T-helper 2 cell treated with Interferon-gamma antibody and Interleukin-4, amounts not matched to agents 5 μg/mL and 100 μg/mL, for 36 hours (primary cell): Measurements from ENCODE around the gene PCYT1A.
A peak's percentile ranks its signal among the peaks of the same experiment; 100 is the strongest.
"Not testable (repeated sequence)": the region's sequence is repeated elsewhere in the genome, so short reads cannot be mapped to it uniquely, and the experiment has no call there.

Source experiments
- DNase-seq: peaks from one replicate; pipeline ENCODE4 v3.0.0; 2021; ENCODE audit warnings: low spot score
- H3K27ac Mint-ChIP-seq: one replicate; pipeline ENCODE4 v1.8.0; 2021; ENCODE audit warnings: mild to moderate bottlenecking, mixed read lengths
- H3K27me3 Mint-ChIP-seq: one replicate; pipeline ENCODE4 v1.8.0; 2021; ENCODE audit warnings: low read depth, mixed read lengths
- H3K36me3 Mint-ChIP-seq: one replicate; pipeline ENCODE4 v1.8.0; 2021; ENCODE audit warnings: low read depth, mixed read lengths
- H3K4me1 Mint-ChIP-seq: one replicate; pipeline ENCODE4 v1.8.0; 2021; ENCODE audit warnings: low read depth, mixed read lengths
- H3K4me3 Mint-ChIP-seq: one replicate; pipeline ENCODE4 v1.8.0; 2022; ENCODE audit warnings: mild to moderate bottlenecking, moderate library complexity, mixed read lengths
- H3K9me3 Mint-ChIP-seq: one replicate; pipeline ENCODE4 v1.8.0; 2021; ENCODE audit warnings: mixed read lengths

Gene PCYT1A

DNA sequence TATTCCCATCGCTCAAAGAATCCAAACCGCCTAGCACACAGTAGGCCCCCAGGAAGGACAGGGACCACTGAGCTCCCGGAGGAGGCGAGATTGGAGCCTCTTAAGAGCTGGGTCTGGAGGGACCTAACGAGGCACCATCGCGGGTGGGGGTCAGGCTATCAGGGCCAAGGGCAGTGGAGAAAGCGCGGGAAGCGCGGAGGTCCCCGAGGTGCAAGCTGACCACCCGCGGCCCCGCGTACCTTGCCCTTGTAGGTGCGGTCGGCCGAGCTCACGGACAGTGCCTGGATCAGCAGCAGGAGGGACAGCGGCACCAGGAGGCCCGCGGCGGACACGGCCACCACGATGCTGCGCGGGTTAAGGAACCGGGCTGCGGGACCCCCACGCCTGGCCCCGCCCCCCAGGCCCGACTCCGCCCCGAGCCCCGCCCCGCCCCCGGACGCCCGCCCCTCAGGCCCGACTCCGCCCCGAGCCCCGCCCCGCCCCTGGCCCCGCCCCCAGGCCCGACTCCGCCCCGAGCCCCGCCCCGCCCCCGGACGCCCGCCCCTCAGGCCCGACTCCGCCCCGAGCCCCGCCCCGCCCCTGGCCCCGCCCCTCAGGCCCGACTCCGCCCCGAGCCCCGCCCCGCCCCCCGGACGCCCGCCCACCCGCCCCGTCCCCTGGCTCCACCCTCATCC is 80.2 kb downstream of the PCYT1A start:
- Mint-ChIP-seq H3K27ac (no peak overlapping the region), H3K27me3 (peaks cover 21% of the 10 kb centered on the region), H3K4me3 (peak overlapping the region; percentile 83), H3K4me1 (peaks cover 11% of the 10 kb centered on the region), H3K36me3 (no peaks in the 10 kb centered on the region), H3K9me3 (no peaks in the 10 kb centered on the region)
- DNase-seq, result no peak

DNA sequence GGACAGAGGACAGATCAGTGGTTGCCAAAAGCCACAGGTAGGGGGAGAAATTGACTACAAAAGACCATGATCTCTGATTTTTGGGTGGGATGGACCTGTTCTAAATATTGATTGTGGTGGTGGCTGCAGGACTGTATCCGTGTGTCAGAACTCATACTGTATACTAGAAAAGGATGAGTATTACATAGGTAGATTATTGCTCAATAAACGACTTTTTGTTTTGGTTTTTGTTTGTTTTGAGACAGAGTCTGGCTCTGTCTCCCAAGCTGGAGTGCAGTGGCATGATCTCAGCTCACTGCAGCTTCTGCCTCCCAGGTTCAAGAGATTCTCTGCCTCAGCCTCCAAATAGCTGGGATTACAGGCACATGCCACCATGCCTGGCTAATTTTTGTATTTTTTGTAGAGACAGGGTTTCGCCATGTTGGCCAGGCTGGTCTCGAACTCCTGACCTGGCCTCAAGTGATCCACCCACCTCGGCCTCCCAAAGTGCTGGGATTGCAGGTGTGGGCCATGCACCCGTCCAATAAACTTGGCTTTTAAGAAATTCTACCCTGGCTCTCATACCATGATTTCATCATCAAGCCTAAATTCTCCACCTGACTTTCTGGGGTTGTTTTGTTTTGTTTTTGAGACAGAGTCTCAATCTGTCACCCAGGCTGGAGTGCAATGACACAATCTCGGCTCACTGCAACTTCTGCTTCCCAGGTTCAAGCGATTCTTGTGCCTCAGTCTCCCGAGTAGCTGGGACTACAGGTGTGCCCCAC is 81.9 kb downstream of the PCYT1A start:
- H3K9me3 Mint-ChIP-seq, DNase-seq, H3K27ac Mint-ChIP-seq, H3K36me3 Mint-ChIP-seq, H3K4me3 Mint-ChIP-seq: not testable (repeated sequence)
- Mint-ChIP-seq H3K27me3 (peaks cover 21% of the 10 kb centered on the region), H3K4me1 (peaks cover 11% of the 10 kb centered on the region)

DNA sequence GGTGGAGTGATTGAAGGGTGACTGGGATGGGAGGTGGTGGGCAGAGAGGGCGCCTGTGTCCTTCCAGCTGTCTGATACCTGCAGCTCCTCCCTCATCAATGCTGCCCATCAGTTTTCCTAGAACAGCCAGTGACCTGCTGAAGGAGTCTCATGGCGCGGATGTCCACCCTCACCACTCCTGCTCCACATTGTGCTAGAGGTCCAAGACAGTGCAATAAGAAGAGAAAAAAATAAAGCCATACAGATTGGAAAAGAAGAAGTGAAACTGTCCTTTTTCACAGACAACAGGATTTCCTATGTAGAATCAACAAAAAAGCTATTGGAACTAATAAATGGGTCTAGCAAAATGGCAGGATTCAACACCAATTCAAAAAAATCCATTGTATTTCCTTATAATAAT is 83.7 kb downstream of the PCYT1A start:
- Mint-ChIP-seq H3K9me3 (no peaks in the 10 kb centered on the region), H3K4me3 (no peak overlapping the region), H3K27me3 (peaks cover 19% of the 10 kb centered on the region), H3K4me1 (peaks cover 11% of the 10 kb centered on the region), H3K36me3 (no peaks in the 10 kb centered on the region), H3K27ac (no peak overlapping the region)
- no peak for DNase-seq

DNA sequence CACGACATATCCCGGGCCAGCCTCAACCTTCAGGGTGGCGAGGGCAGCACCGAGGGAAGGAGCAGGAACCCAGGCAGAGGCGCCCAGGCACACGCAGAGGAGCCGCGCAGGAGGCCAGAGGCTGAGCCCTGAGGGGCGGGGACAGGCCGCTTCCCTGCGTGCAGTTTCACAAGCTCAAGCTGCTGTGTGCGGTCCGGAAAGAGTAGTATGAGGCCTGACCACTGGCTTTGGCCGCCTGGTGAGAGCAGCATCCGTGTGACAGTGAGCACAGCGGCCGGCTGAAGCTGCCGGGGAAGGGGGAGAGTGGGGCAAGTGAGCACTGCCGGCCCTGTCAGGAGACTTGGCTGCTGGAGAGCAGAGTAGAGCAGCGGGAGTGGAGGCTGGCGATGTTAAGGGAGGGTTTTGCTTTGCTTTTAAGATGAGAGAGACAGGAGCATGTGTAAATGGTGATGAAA is 85.0 kb downstream of the PCYT1A start:
- Mint-ChIP-seq H3K4me1 (peaks cover 7% of the 10 kb centered on the region), H3K4me3 (no peak overlapping the region), H3K27me3 (peaks cover 16% of the 10 kb centered on the region), H3K27ac (no peak overlapping the region), H3K36me3 (no peaks in the 10 kb centered on the region), H3K9me3 (no peaks in the 10 kb centered on the region)
- no peak for DNase-seq

DNA sequence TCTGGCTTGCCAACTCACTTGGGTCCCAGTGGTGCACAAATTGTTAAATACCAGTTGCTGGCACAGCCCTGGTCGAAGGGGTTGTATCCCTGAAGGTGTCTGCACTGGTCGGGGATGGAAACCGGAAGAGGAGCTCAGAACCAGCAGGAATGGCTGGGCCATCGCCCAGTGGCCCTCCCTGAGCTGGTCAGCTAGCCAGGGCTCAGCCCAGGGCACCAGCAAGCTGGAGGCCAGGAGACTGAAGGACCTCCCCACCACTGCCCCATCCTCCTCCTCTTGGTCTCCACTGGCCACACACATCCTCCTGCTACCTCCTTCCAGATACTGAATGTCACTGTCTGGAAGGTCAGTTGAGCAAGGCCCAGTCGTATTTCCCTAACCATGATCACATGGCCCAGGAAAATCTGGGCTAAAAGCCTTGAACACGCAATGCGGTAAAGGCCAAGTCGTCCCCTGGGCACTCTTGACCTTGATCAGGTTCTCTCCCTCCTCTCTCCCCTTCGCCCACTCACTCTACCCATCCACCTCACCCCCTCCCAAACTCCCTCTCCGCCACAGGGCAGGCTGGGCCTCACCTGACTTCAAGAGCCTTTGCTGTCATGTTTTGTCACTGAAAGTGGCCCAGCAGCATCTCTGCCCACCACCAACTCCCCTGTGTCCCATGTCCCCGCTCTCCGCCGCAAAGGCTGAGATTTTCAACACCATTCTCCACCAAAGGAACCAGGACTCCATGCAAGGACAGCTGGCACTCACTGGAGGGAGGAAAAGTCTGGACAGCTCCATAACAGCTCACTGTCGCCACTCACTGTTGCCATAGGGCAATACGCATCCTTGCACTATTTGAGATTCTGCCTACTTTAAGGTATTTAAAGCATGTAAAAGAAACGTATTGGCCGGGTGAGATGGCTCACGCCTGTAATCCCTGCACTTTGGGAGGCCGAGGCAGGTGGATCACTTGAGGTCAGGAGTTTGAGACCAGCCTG is 88.5 kb downstream of the PCYT1A start:
- Mint-ChIP-seq H3K4me1 (peaks cover 3% of the 10 kb centered on the region), H3K27me3 (peaks cover 3% of the 10 kb centered on the region), H3K4me3 (no peak overlapping the region), H3K27ac (no peak overlapping the region), H3K36me3 (no peaks in the 10 kb centered on the region), H3K9me3 (no peaks in the 10 kb centered on the region)
- DNase-seq, result no peak

DNA sequence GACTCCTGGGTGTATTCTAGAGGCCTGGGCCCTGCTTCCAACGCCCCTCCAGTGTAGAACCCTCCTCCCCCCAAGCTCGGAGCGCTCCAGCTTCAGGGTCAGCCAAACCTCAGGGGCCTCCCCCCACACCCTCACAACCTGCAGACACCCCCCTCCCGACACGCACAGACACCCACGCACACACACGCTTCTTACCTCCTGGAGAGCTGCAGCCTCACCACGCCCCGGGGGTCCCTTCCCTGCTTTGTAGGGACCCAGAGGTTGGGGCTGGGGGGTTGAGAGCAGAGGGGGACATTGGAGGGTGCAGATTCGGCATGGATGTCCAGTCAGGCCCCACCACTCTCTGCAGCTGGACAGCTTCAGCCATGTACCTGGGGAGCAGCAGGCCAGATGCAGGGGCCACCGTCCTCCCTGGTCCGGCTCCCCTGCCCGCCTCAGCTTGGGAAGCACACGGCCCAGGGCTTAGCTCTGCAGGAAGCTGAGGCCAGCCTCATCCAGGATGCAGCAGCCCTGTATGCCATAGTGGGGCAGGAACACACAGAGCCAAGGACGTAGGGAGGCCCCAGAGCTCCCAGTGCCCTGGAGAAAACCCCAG is 89.3 kb downstream of the PCYT1A start:
- no peak for DNase-seq
- peaks cover 3% of the 10 kb centered on the region for H3K27me3 Mint-ChIP-seq
- no peaks in the 10 kb centered on the region for H3K9me3 Mint-ChIP-seq
- H3K4me3 Mint-ChIP-seq, result no peak overlapping the region
- H3K36me3 Mint-ChIP-seq, result no peaks in the 10 kb centered on the region
- H3K27ac Mint-ChIP-seq, result no peak overlapping the region
- H3K4me1 Mint-ChIP-seq, result peaks cover 7% of the 10 kb centered on the region

DNA sequence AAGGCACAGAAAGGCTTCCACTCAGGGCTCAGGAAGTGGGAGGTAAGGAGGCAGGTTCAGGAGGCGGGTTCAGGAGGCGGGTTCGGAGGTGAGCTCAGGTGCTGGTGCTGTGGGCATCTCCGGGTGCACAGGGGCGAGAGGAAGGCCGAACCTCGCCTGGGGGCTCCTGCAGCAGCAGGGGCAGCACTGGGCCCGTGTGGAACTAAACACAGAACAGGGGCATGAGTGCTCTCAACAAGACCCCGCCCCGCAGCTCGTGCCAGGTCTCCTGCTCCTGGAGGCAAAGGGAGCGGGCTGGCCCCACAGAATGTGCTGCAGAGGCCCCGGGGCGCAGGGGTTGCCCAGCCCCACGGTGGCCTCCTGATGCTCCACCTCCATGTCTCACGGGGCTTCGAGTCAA is 90.0 kb downstream of the PCYT1A start:
- H3K36me3 Mint-ChIP-seq, result no peaks in the 10 kb centered on the region
- no peak overlapping the region for H3K4me3 Mint-ChIP-seq
- no peaks in the 10 kb centered on the region for H3K9me3 Mint-ChIP-seq
- H3K27me3 Mint-ChIP-seq, result peaks cover under 1% of the 10 kb centered on the region
- no peak overlapping the region for H3K27ac Mint-ChIP-seq
- no peak for DNase-seq
- H3K4me1 Mint-ChIP-seq, result peaks cover 13% of the 10 kb centered on the region

DNA sequence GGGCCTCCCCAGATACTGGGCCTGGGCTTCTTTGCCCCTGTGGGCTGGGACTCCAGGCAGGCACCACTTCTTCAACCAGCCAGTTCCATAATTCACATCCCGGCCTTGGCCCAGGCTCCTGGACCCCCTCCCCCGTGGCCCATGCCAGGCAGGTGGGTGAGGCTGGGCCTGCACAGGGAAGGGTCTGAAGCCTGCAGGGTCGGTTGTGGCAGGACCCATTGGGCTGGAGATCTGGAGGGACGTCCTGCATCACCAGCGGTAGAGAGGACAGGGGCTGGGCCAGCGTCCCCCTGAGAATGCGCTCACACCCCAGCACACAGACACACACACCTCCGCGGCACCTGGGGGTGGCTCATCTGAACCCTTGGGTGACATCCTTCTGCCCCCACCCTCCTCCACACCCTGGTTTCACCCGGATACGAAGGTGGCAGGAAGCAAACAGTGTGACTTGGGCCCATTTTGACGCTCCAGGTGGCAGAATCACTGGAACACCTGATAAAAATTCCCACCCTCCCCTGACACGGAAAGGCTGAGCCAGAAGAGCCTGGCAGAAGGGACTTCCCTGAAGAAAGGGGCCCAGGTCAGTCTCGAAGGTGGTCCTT is 91.8 kb downstream of the PCYT1A start:
- Mint-ChIP-seq H3K9me3 (no peaks in the 10 kb centered on the region), H3K27ac (no peak overlapping the region), H3K27me3 (no peaks in the 10 kb centered on the region), H3K36me3 (no peaks in the 10 kb centered on the region), H3K4me3 (no peak overlapping the region), H3K4me1 (peaks cover 20% of the 10 kb centered on the region)
- no peak for DNase-seq

DNA sequence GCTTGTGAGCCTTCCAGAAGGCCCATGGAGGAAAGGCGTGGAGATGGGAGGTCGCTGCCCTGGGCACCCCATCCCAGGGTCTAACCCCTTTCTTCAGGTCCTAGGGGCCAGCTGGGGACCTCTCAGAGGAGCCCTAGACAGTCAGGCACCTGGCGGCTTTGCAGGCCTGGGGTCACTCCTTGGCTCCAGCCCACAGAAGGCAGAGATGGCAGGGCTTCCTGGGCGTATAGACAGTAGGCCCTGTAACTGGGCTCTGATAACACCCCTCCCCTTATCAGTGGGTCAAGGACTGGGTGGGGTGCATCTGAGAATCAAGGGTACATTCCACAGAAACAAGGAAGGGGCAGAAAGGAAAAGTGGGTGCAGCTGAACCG is 93.0 kb downstream of the PCYT1A start:
- DNase-seq, result no peak
- H3K4me3 Mint-ChIP-seq, result no peak overlapping the region
- H3K27me3 Mint-ChIP-seq, result no peaks in the 10 kb centered on the region
- no peaks in the 10 kb centered on the region for H3K9me3 Mint-ChIP-seq
- H3K4me1 Mint-ChIP-seq, result peaks cover 25% of the 10 kb centered on the region
- H3K36me3 Mint-ChIP-seq, result no peaks in the 10 kb centered on the region
- peak overlapping the region; percentile 63 for H3K27ac Mint-ChIP-seq

DNA sequence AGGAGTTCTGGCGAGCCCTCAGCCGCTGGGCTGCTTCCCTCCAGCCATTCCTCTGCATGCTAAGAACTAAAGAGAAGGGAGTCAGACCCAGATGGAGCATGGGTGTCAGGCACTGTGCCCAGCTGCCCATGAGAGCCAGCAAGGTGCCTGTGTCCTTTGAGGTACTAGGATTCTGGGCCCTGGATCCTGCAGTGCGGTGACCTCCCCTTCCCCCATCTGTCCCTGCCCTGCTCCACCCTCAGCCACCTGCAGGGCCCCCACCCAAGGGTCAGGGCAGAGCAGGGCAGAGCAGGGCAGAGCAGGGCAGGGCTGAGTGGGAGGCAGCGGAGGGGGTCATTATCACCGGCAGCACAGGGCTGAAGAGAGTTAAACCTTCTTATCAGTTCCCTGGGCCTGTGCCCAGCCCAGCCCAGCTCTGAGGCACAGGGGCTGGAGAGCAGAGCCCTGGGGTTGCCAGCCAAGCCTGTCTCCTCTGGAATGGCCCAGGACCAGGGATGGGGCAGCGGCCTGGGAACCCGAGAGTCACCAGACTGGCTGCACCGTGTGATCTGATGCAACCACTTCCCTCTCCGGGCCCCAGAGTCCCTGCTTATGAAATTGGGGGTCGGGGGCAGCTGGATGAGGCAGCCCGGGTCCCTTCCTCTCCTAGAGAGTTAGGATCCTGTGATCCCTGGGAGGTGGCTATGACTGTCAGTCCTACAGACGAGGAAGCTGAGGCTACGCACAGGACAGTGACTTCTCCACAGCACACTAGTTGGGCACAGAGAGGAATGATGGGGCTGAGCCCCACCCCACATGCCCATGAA is 93.6 kb downstream of the PCYT1A start:
- Mint-ChIP-seq H3K36me3 (no peaks in the 10 kb centered on the region), H3K27ac (peak overlapping the region; percentile 94), H3K4me3 (no peak overlapping the region), H3K9me3 (no peaks in the 10 kb centered on the region), H3K27me3 (no peaks in the 10 kb centered on the region), H3K4me1 (peaks cover 28% of the 10 kb centered on the region)
- DNase-seq, result no peak

DNA sequence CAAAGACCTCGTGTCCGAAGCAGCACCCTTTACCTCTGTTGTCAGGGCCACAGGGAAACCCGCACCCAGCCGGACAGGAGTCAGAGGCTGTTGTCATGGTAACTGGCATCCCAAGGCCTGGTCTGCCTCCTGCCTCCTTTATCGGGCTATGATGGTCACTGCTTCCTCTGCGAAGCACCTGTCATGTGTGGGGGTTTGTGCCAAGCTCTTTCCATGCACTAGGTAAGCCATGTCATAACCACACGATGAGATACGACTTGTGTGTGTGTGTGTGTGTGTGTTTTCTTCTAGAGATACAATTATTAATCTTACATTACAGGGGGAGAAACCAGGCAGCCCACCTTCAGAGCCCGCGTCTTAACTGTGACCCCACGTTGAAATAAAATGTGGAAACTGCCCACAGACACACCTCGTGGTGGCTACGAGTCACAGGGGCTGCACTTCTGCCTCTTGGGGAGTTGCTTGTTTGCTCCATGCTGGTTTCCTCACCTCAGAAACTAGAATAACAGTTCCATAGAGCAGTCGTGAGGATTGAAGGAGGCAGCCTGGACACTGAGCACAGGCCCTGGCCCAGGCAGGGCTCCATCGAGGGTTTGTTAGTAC is 94.3 kb downstream of the PCYT1A start:
- no peaks in the 10 kb centered on the region for H3K9me3 Mint-ChIP-seq
- H3K36me3 Mint-ChIP-seq, result no peaks in the 10 kb centered on the region
- no peaks in the 10 kb centered on the region for H3K27me3 Mint-ChIP-seq
- H3K27ac Mint-ChIP-seq, result peak overlapping the region; percentile 94
- DNase-seq, result no peak
- H3K4me3 Mint-ChIP-seq, result peak overlapping the region; percentile 29
- H3K4me1 Mint-ChIP-seq, result peaks cover 28% of the 10 kb centered on the region

DNA sequence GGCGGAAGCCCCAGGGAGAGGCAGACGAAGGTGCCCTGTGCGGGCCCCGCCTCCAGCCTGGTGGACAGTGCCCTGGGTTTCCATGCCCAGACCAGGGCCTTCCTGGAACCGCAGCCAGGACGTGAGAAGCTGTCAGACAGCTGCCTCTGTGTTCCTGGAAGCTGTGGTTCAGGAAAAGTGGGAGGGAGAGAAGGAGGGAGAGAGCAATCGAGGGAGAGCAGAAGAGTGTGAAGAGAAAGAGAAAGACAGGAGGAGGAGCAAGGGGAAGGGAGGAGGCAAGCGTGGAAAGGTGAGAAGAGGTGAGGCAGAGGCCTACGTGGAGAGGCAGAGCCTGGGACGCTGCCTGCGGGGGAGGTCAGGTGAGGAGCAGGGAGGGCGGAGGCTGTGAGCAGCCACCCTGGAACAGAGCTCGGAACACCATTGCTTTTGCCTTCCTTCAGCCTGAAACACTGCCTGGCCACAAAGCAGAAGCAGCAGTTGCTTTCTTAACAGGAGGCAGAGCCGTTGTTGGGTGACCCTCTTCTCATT is 94.9 kb downstream of the PCYT1A start:
- no peak for DNase-seq
- peak overlapping the region; percentile 94 for H3K27ac Mint-ChIP-seq
- peaks cover 28% of the 10 kb centered on the region for H3K4me1 Mint-ChIP-seq
- H3K36me3 Mint-ChIP-seq, result no peaks in the 10 kb centered on the region
- no peaks in the 10 kb centered on the region for H3K27me3 Mint-ChIP-seq
- H3K4me3 Mint-ChIP-seq, result peak overlapping the region; percentile 50
- H3K9me3 Mint-ChIP-seq, result no peaks in the 10 kb centered on the region
